OCI-LY3 (cell line): Measurements from ENCODE around the gene C6orf58.

Experiments
- H2AFZ ChIP-seq: fragments of 200-600, 300-600 bp; shearing (Covaris generic); 2 replicates; pipeline ENCODE4 v1.6.0; 2014; ENCODE audit warnings: antibody characterized with exemption, low read depth, low read length
- H3K27ac ChIP-seq: fragments of 200-600, 300-600 bp; sonication (generic); 2 replicates; pipeline ENCODE4 v1.5.1; 2014; ENCODE audit warnings: mild to moderate bottlenecking, low read length, moderate library complexity, mixed read lengths
- H3K27me3 ChIP-seq: fragments of 200-600, 300-600 bp; sonication (generic); 2 replicates; pipeline ENCODE4 v1.6.1; 2014; ENCODE audit warnings: low read depth, low read length, mixed read lengths
- H3K36me3 ChIP-seq: fragments of 200-600, 300-600 bp; sonication (generic); replicated peaks from 2 replicates; pipeline ENCODE3; 2014; ENCODE audit warnings: low read depth, low read length, mixed read lengths
- H3K4me1 ChIP-seq: fragments of 300-600, 200-600 bp; sonication (generic); 2 replicates; pipeline ENCODE4 v1.6.1; 2014; ENCODE audit warnings: low read length, mixed read lengths
- H3K4me2 ChIP-seq: fragments of 200-600, 300-600 bp; sonication (generic); 2 replicates; pipeline ENCODE4 v1.6.1; 2014; ENCODE audit warnings: low read length, mixed read lengths
- H3K4me3 ChIP-seq: fragments of 300-600, 200-600 bp; sonication (generic); 2 replicates; pipeline ENCODE4 v1.5.1; 2014; ENCODE audit warnings: antibody characterized with exemption, mild to moderate bottlenecking, low read length, moderate library complexity
- H3K79me2 ChIP-seq: fragments of 300-600, 200-600 bp; shearing (Covaris generic); 2 replicates; pipeline ENCODE4 v1.6.1; 2014; ENCODE audit warnings: mild to moderate bottlenecking, low read length, mixed read lengths
- H3K9ac ChIP-seq: fragments of 300-600, 200-600 bp; shearing (Covaris generic); 2 replicates; pipeline ENCODE4 v1.6.0; 2014; ENCODE audit warnings: mild to moderate bottlenecking, low read length, moderate library complexity
- H3K9me3 ChIP-seq: fragments of 200-600, 300-600 bp; shearing (Covaris generic); 2 replicates; pipeline ENCODE4 v1.6.1; 2014; ENCODE audit warnings: low read length, mixed read lengths; ENCODE audit not compliant: insufficient read depth
- H4K20me1 ChIP-seq: fragments of 200-600, 300-600 bp; sonication (generic); 2 replicates; pipeline ENCODE4 v1.6.1; 2016; ENCODE audit warnings: low read length, mixed read lengths; ENCODE audit not compliant: insufficient read depth
- CTCF ChIP-seq: fragments of 200-600, 300-600 bp; sonication (generic); IDR thresholded peaks from 2 replicates; pipeline ENCODE4 v1.5.1; 2014; ENCODE audit warnings: antibody characterized with exemption, low read length, low read depth
- EZH2phosphoT487 ChIP-seq: fragments of 200-600 bp; shearing (Covaris generic); IDR thresholded peaks from 2 replicates; pipeline ENCODE4 v1.6.1; 2018; ENCODE audit warnings: antibody characterized with exemption, mixed run types, low read depth

C6orf58 gene

GRCh38 chr6:127554435-127555006 lies 22.5 kb upstream of the C6orf58 start:
- TF ChIP-seq CTCF (peak; percentile 73), EZH2phosphoT487 (no peak)

GRCh38 chr6:127561660-127562059 lies 15.3 kb upstream of the C6orf58 start:
- H3K4me1 ChIP-seq: no peaks in the 10 kb centered on the region
- no peak overlapping the region for H3K4me2 ChIP-seq
- no peaks in the 10 kb centered on the region for H3K36me3 ChIP-seq
- H3K9ac ChIP-seq: no peak overlapping the region
- H4K20me1 ChIP-seq: no peaks in the 10 kb centered on the region
- no peaks in the 10 kb centered on the region for H3K9me3 ChIP-seq
- TF ChIP-seq CTCF (no peak), EZH2phosphoT487 (no peak)
- H3K79me2 ChIP-seq: no peaks in the 10 kb centered on the region
- H2AFZ ChIP-seq: no peak overlapping the region
- H3K27ac ChIP-seq: no peak overlapping the region
- no peak overlapping the region for H3K4me3 ChIP-seq
- no peaks in the 10 kb centered on the region for H3K27me3 ChIP-seq

More at GRCh38 chr6:127554435-127555006, 22.5 kb upstream of the C6orf58 start:
- peaks cover 3% of the 10 kb centered on the region; the same call in 1 of the 2 replicates for H3K4me1 ChIP-seq
- H3K4me2 ChIP-seq: no peak overlapping the region
- H3K36me3 ChIP-seq: no peaks in the 10 kb centered on the region
- no peaks in the 10 kb centered on the region for H3K79me2 ChIP-seq
- H2AFZ ChIP-seq: no peak overlapping the region
- H3K4me3 ChIP-seq: no peak overlapping the region
- no peak overlapping the region for H3K27ac ChIP-seq
- H3K9me3 ChIP-seq: no peaks in the 10 kb centered on the region
- H4K20me1 ChIP-seq: no peaks in the 10 kb centered on the region
- H3K9ac ChIP-seq: no peak overlapping the region
- H3K27me3 ChIP-seq: no peaks in the 10 kb centered on the region

GRCh38 chr6:127564761-127565160 lies 12.2 kb upstream of the C6orf58 start:
- Histone ChIP-seq H4K20me1 (no peaks in the 10 kb centered on the region), H3K9ac (no peak overlapping the region), H3K4me1 (peaks cover 2% of the 10 kb centered on the region; the same call in 1 of the 2 replicates), H3K36me3 (peaks cover 3% of the 10 kb centered on the region), H3K27ac (no peak overlapping the region), H2AFZ (no peak overlapping the region), H3K4me3 (no peak overlapping the region), H3K4me2 (no peak overlapping the region), H3K9me3 (no peaks in the 10 kb centered on the region), H3K79me2 (no peaks in the 10 kb centered on the region), H3K27me3 (no peaks in the 10 kb centered on the region)
- TF ChIP-seq EZH2phosphoT487 (no peak), CTCF (no peak)

- no peak for TF ChIP-seq CTCF
- no peak for TF ChIP-seq EZH2phosphoT487
- H3K4me3 ChIP-seq: no peak overlapping the region
- H3K27me3 ChIP-seq: no peaks in the 10 kb centered on the region
- H2AFZ ChIP-seq: no peak overlapping the region
- no peaks in the 10 kb centered on the region for H3K79me2 ChIP-seq
- no peak overlapping the region for H3K27ac ChIP-seq
- H3K36me3 ChIP-seq: peaks cover 3% of the 10 kb centered on the region
- H3K4me2 ChIP-seq: no peak overlapping the region
- H4K20me1 ChIP-seq: no peaks in the 10 kb centered on the region
- H3K9ac ChIP-seq: no peak overlapping the region
- no peaks in the 10 kb centered on the region for H3K9me3 ChIP-seq
- H3K4me1 ChIP-seq: peaks cover 12% of the 10 kb centered on the region
These were observed 10.9 kb upstream of the C6orf58 start for GRCh38 chr6:127566119-127566518.
